ENCODE measurements around the gene GPR157. TPM values are rescaled to one million over a fixed set of nuclear protein-coding genes. Genes with fewer than 3 reads are reported as not detected.

The GPR157 gene
- 2.9 TPM for total RNA-seq

GRCh38 chr1:9128520-9129265 is at the start of gene GPR157:
Gene GPR157 (minus strand): TSS chr1:9129102. CDS start chr1:9129027, 75 bp downstream.

GRCh38 chr1:9069326-9070100 is 59.4 kb downstream of the GPR157 start, which contains the start of gene SLC2A5:
Gene SLC2A5 (minus strand): TSS chr1:9069635. CDS start chr1:9069536, 99 bp downstream.

Small RNA genes within 50 kb of the gene (small RNA-seq; reads per million reads assigned to genes)
- not detected for gene RF00424 (ENCODE audit: low replicate concordance)

Other genes starting within 250 kb of the GPR157 start
- gene CA6, start 183.2 kb downstream of the GPR157 start, total RNA-seq: not detected
- gene SLC2A7, start 102.7 kb downstream of the GPR157 start, total RNA-seq: 0.41 TPM
- 7.5 TPM for gene SLC2A5, start 59.5 kb downstream of the GPR157 start, total RNA-seq
- gene H6PD, start 105.7 kb upstream of the GPR157 start, total RNA-seq: 49.3 TPM
- 8.8 TPM for gene SPSB1, start 163.8 kb upstream of the GPR157 start, total RNA-seq

All from metanephros (tissue), 2 donors.